ENCODE results near the gene NME3.

- TF ChIP-seq CTCF (IDR thresholded peaks at IDR 0.05), result no peak
- TF ChIP-seq POLR2A (IDR thresholded peaks at IDR 0.05), result no peak
Observed at GRCh38 chr16:1771864-1772361, 570 bp upstream of the NME3 start.

All from ovary (tissue), 3 donors.